Body of pancreas (tissue), 4 donors: ENCODE measurements around the gene NIT2. TPM values are rescaled to one million over a fixed set of nuclear protein-coding genes. Genes with fewer than 3 reads are reported as not detected.
A peak's percentile ranks its signal among the peaks of the same experiment; 100 is the strongest.

Source experiments
- ATAC-seq: fragments of 150-250 bp; one replicate; pipeline ENCODE4 v1.9.1; 2016
- DNase-seq, 4 donors: peaks; one replicate each; pipeline ENCODE4 v3.0.0-alpha.2; 2019
- H3K27ac ChIP-seq, 4 donors: fragments of 200-600 bp; sonication (generic); 1 replicate in 3 of 4; 2 replicates in 1 of 4; pipeline versions ENCODE4 v1.5.1 to v1.6.1; 2016 to 2019; ENCODE audit warnings: mild to moderate bottlenecking in 1 of 4, mixed read lengths in 1 of 4, moderate library complexity in 1 of 4
- H3K27me3 ChIP-seq, 2 donors: fragments of 200-600 bp; sonication (generic); one replicate each; pipeline ENCODE4 v1.6.0; 2016; ENCODE audit warnings: mild to moderate bottlenecking in 1 of 2
- H3K36me3 ChIP-seq, 2 donors: fragments of 200-600 bp; sonication (generic); replicated peaks in 1 of 2; 2 replicates each; pipeline ENCODE4 v1.5.1; 2016; ENCODE audit warnings: low read depth in 2 of 2; ENCODE audit not compliant: insufficient read depth in 1 of 2
- H3K4me1 ChIP-seq: fragments of 200-600 bp; sonication (generic); one replicate; pipeline ENCODE4 v1.6.0; 2016
- H3K4me3 ChIP-seq, 2 donors: fragments of 200-600 bp; sonication (generic); 1 replicate in 1 of 2; 2 replicates in 1 of 2; pipeline ENCODE4 v1.5.1; 2016 to 2019
- H3K9me3 ChIP-seq, 3 donors: fragments of 200-600 bp; sonication (generic); 1 replicate in 2 of 3; 2 replicates in 1 of 3; pipeline ENCODE4 v1.5.1; 2016
- CTCF ChIP-seq, 7 experiments: fragments of 450-650 bp in 4 of 7; fragments of 200-600 bp in 3 of 7; sonication (generic) in 3 of 7; IDR thresholded peaks; one replicate each; pipeline ENCODE4 v1.5.1; 2016 to 2019; ENCODE audit warnings: antibody characterized with exemption in 7 of 7
- POLR2A ChIP-seq, 3 donors: fragments of 450-650 bp; IDR thresholded peaks; one replicate each; pipeline ENCODE4 v1.6.1; 2016; ENCODE audit warnings: antibody characterized with exemption in 3 of 3, mild to moderate bottlenecking in 2 of 3
- WGBS, 2 donors: methylation state at CpG; one replicate each; pipeline ENCODE4 v1.1.5; 2017; 5-methylcytosine and 5-hydroxymethylcytosine counted together
- intact Hi-C: fragments of 100-400 bp; cut with DNase I; formaldehyde crosslinking; loops from one replicate; pipeline ENCODE4 v1.15.1; 2023
- total RNA-seq, 2 donors: library from RNA; depleted of rRNA; stranded (reverse); fragments of >200 nt; gene quantifications; one replicate each; pipeline ENCODE4 v1.1.0, GENCODE V29; 2016

Gene NIT2
- total RNA-seq, 2 donors from 2014 or later, result 21.5 to 32.6 TPM

GRCh38 chr3:100386437-100387074 lies 52.0 kb downstream of the NIT2 start:
- TF ChIP-seq CTCF (IDR thresholded peaks at IDR 0.05) (no peak), POLR2A (IDR thresholded peaks at IDR 0.05) (no peak)
- Histone ChIP-seq H3K36me3 (peaks cover 0 to 10% of the 10 kb centered on the region in 2 donors), H3K4me1 (peaks cover 34% of the 10 kb centered on the region), H3K4me3 (no peak overlapping the region), H3K9me3 (no peaks in the 10 kb centered on the region), H3K27ac (peak overlapping the region; percentile 3 to 49 (median 34)), H3K27me3 (no peaks in the 10 kb centered on the region)
- peak; percentile 50 for ATAC-seq
- intact Hi-C loops, result no loop called here
- no peak for DNase-seq

- Histone ChIP-seq H3K27ac (no peak overlapping the region), H3K4me1 (peaks cover 34% of the 10 kb centered on the region), H3K9me3 (no peaks in the 10 kb centered on the region), H3K36me3 (peaks cover 0 to 3% of the 10 kb centered on the region in 2 donors), H3K4me3 (no peak overlapping the region), H3K27me3 (no peaks in the 10 kb centered on the region)
- DNase-seq, result no peak
- intact Hi-C loops, result no loop called here
- no peak for ATAC-seq
- whole genome bisulfite sequencing, 2 donors, result 100% methylated on average over 1 of the region's 1 CpG
- TF ChIP-seq POLR2A (IDR thresholded peaks at IDR 0.05) (no peak), CTCF (IDR thresholded peaks at IDR 0.05) (no peak)
Measured at GRCh38 chr3:100389025-100389424, 54.5 kb downstream of the NIT2 start.

- Histone ChIP-seq H3K4me1 (peaks cover 25% of the 10 kb centered on the region), H3K27me3 (no peaks in the 10 kb centered on the region), H3K36me3 (no peaks in the 10 kb centered on the region), H3K9me3 (no peaks in the 10 kb centered on the region), H3K27ac (no peak overlapping the region), H3K4me3 (no peak overlapping the region)
- TF ChIP-seq CTCF (IDR thresholded peaks at IDR 0.05) (no peak), POLR2A (IDR thresholded peaks at IDR 0.05) (no peak)
- DNase-seq (no peak), ATAC-seq (no peak)
- intact Hi-C loops, result no loop called here
- WGBS, 2 donors, result 54 to 65% methylated on average over 2 of the region's 2 CpGs
Measured at GRCh38 chr3:100395679-100396431, 61.3 kb downstream of the NIT2 start.

GRCh38 chr3:100396967-100397366 lies 62.4 kb downstream of the NIT2 start:
- Histone ChIP-seq H3K4me1 (peaks cover 25% of the 10 kb centered on the region), H3K27me3 (no peaks in the 10 kb centered on the region), H3K36me3 (no peaks in the 10 kb centered on the region), H3K4me3 (no peak overlapping the region), H3K27ac (no peak overlapping the region), H3K9me3 (no peaks in the 10 kb centered on the region)
- 31 to 39% methylated on average over 2 of the region's 2 CpGs for WGBS, 2 donors
- no peak for ATAC-seq
- TF ChIP-seq CTCF (IDR thresholded peaks at IDR 0.05) (no peak), POLR2A (IDR thresholded peaks at IDR 0.05) (no peak)
- no peak for DNase-seq
- intact Hi-C loops, result no loop called here
